ENCODE data around the gene PPP2R3A.
A peak's percentile ranks its signal among the peaks of the same experiment; 100 is the strongest.
"Not testable (repeated sequence)": the region's sequence is repeated elsewhere in the genome, so short reads cannot be mapped to it uniquely, and the experiment has no call there.

The PPP2R3A gene

GRCh38 chr3:136036306-136036705, 70.8 kb downstream of the PPP2R3A start:
- DNase-seq (ENCODE audit: low spot score): no peak

- DNase-seq (ENCODE audit: low spot score): no peak
Observed at GRCh38 chr3:136038668-136039067, 73.1 kb downstream of the PPP2R3A start.

- DNase-seq (ENCODE audit: low spot score): peak; percentile 36
Observed at GRCh38 chr3:136042608-136043221, 77.2 kb downstream of the PPP2R3A start.

GRCh38 chr3:136044980-136045745, 79.6 kb downstream of the PPP2R3A start:
- DNase-seq (ENCODE audit: low spot score): no peak

GRCh38 chr3:136048068-136048467, 82.5 kb downstream of the PPP2R3A start:
- no peak for DNase-seq (ENCODE audit: low spot score)

- no peak for DNase-seq (ENCODE audit: low spot score)
Observed at GRCh38 chr3:136050250-136050649, 84.7 kb downstream of the PPP2R3A start.

GRCh38 chr3:136055491-136055890, 90.0 kb downstream of the PPP2R3A start:
- no peak for DNase-seq (ENCODE audit: low spot score)

- no peak for DNase-seq (ENCODE audit: low spot score)
Observed at GRCh38 chr3:136067211-136067610, 101.7 kb downstream of the PPP2R3A start.

- DNase-seq (ENCODE audit: low spot score): no peak
Observed at GRCh38 chr3:136068708-136069107, 103.2 kb downstream of the PPP2R3A start.

GRCh38 chr3:136069933-136070332, 104.4 kb downstream of the PPP2R3A start:
- DNase-seq (ENCODE audit: low spot score): no peak

GRCh38 chr3:136070334-136070733, 104.8 kb downstream of the PPP2R3A start:
- DNase-seq (ENCODE audit: low spot score): peak; percentile 47

GRCh38 chr3:136070953-136071949, 105.7 kb downstream of the PPP2R3A start:
- peak; percentile 9 for DNase-seq (ENCODE audit: low spot score)

GRCh38 chr3:136074546-136075170, 109.1 kb downstream of the PPP2R3A start:
- no peak for DNase-seq (ENCODE audit: low spot score)

- DNase-seq (ENCODE audit: low spot score): peak; percentile 43
Observed at GRCh38 chr3:136075218-136075808, 109.8 kb downstream of the PPP2R3A start.

GRCh38 chr3:136075811-136076210, 110.3 kb downstream of the PPP2R3A start:
- DNase-seq (ENCODE audit: low spot score): no peak

- peak; percentile 7 for DNase-seq (ENCODE audit: low spot score)
Observed at GRCh38 chr3:136078421-136079364, 113.2 kb downstream of the PPP2R3A start.

- not testable (repeated sequence) for DNase-seq (ENCODE audit: low spot score)
Observed at GRCh38 chr3:136083641-136084382, 118.3 kb downstream of the PPP2R3A start.

- DNase-seq (ENCODE audit: low spot score): not testable (repeated sequence)
Observed at GRCh38 chr3:136085067-136085466, 119.5 kb downstream of the PPP2R3A start.

- DNase-seq (ENCODE audit: low spot score): no peak
Observed at GRCh38 chr3:136093771-136094170, 128.2 kb downstream of the PPP2R3A start.

- DNase-seq (ENCODE audit: low spot score): no peak
Observed at GRCh38 chr3:136105044-136105443, 139.5 kb downstream of the PPP2R3A start.
